DOHH2 (cell line): ENCODE measurements around the gene COL5A1.

ENCODE experiments used
- H3F3A ChIP-seq: fragments of 200-600 bp; sonication (generic), shearing (Covaris generic); 2 replicates; pipeline ENCODE4 v1.6.0; 2016; ENCODE audit warnings: antibody characterized with exemption, mild to moderate bottlenecking; ENCODE audit not compliant: control insufficient read depth, insufficient read depth
- H3K27ac ChIP-seq: fragments of 200-600 bp; sonication (generic); 2 replicates; pipeline ENCODE4 v1.5.1; 2014; ENCODE audit warnings: low read depth, mild to moderate bottlenecking, low read length, moderate library complexity
- H3K27me3 ChIP-seq: fragments of 200-600 bp; sonication (generic); 2 replicates; pipeline ENCODE4 v1.6.1; 2014; ENCODE audit warnings: mild to moderate bottlenecking, low read length, mixed read lengths; ENCODE audit not compliant: control insufficient read depth
- H3K36me3 ChIP-seq: fragments of 200-600 bp; sonication (generic); 2 replicates; pipeline ENCODE4 v1.6.1; 2014; ENCODE audit warnings: mild to moderate bottlenecking, low read length, moderate library complexity, mixed read lengths; ENCODE audit not compliant: control insufficient read depth
- H3K4me1 ChIP-seq: fragments of 200-600 bp; sonication (generic); 2 replicates; pipeline ENCODE4 v1.6.1; 2014; ENCODE audit warnings: mild to moderate bottlenecking, low read length, mixed read lengths; ENCODE audit not compliant: control insufficient read depth
- H3K4me2 ChIP-seq: fragments of 200-600 bp; sonication (generic); 2 replicates; pipeline ENCODE4 v1.6.0; 2014; ENCODE audit warnings: mild to moderate bottlenecking, low read length, moderate library complexity
- H3K4me3 ChIP-seq: fragments of 200-600 bp; sonication (generic); 2 replicates; pipeline ENCODE4 v1.5.1; 2014; ENCODE audit warnings: mild to moderate bottlenecking, low read length, mixed read lengths
- H3K79me2 ChIP-seq: fragments of 200-600 bp; sonication (generic); 2 replicates; pipeline ENCODE4 v1.6.1; 2014; ENCODE audit warnings: mild to moderate bottlenecking, low read length, mixed read lengths; ENCODE audit not compliant: control insufficient read depth
- H3K9me2 ChIP-seq: fragments of 200-600 bp; sonication (generic); replicated peaks from 2 replicates; pipeline ENCODE4 v1.6.1; 2014; ENCODE audit warnings: mild to moderate bottlenecking, low read length, mixed read lengths; ENCODE audit not compliant: control insufficient read depth
- H3K9me3 ChIP-seq: fragments of 200-600 bp; sonication (generic); 2 replicates; pipeline ENCODE4 v1.6.1; 2014; ENCODE audit warnings: antibody characterized with exemption, low read length, mixed read lengths; ENCODE audit not compliant: control insufficient read depth, insufficient read depth
- H4K20me1 ChIP-seq: fragments of 200-600 bp; sonication (generic); 2 replicates; pipeline ENCODE4 v1.6.0; 2014; ENCODE audit warnings: low read depth, mild to moderate bottlenecking, antibody characterized with exemption, low read length, moderate library complexity; ENCODE audit not compliant: control insufficient read depth, insufficient read depth
- EZH2phosphoT487 ChIP-seq: fragments of 200-600 bp; sonication (generic); IDR thresholded peaks from 2 replicates; pipeline ENCODE4 v1.6.1; 2017; ENCODE audit warnings: borderline replicate concordance, mild to moderate bottlenecking, antibody characterized with exemption, low read length, moderate library complexity, mixed read lengths
- TF ChIP-seq, protein P1 (sequence below): fragments of 200-600 bp; sonication (generic); IDR thresholded peaks from one replicate; pipeline ENCODE4 v1.5.1; 2014; ENCODE audit warnings: antibody characterized with exemption, mild to moderate bottlenecking, low read depth, low read length; ENCODE audit not compliant: poor library complexity, severe bottlenecking

Gene COL5A1

GRCh38 chr9:134726026-134726721 lies 84.6 kb downstream of the COL5A1 start:
- no peaks in the 10 kb centered on the region for H3K4me1 ChIP-seq
- H3K4me3 ChIP-seq, result no peak overlapping the region
- no peaks in the 10 kb centered on the region for H3F3A ChIP-seq
- H3K36me3 ChIP-seq, result no peaks in the 10 kb centered on the region
- H3K9me2 ChIP-seq, result no peaks in the 10 kb centered on the region
- H4K20me1 ChIP-seq, result no peaks in the 10 kb centered on the region
- H3K9me3 ChIP-seq, result peaks cover 4% of the 10 kb centered on the region; the same call in 1 of the 2 replicates
- H3K27ac ChIP-seq, result no peak overlapping the region
- TF ChIP-seq EZH2phosphoT487, result no peak
- TF ChIP-seq, protein P1, sequence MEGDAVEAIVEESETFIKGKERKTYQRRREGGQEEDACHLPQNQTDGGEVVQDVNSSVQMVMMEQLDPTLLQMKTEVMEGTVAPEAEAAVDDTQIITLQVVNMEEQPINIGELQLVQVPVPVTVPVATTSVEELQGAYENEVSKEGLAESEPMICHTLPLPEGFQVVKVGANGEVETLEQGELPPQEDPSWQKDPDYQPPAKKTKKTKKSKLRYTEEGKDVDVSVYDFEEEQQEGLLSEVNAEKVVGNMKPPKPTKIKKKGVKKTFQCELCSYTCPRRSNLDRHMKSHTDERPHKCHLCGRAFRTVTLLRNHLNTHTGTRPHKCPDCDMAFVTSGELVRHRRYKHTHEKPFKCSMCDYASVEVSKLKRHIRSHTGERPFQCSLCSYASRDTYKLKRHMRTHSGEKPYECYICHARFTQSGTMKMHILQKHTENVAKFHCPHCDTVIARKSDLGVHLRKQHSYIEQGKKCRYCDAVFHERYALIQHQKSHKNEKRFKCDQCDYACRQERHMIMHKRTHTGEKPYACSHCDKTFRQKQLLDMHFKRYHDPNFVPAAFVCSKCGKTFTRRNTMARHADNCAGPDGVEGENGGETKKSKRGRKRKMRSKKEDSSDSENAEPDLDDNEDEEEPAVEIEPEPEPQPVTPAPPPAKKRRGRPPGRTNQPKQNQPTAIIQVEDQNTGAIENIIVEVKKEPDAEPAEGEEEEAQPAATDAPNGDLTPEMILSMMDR, result no peak
- H3K79me2 ChIP-seq, result no peaks in the 10 kb centered on the region
- H3K27me3 ChIP-seq, result no peaks in the 10 kb centered on the region
- H3K4me2 ChIP-seq, result no peak overlapping the region

DNA sequence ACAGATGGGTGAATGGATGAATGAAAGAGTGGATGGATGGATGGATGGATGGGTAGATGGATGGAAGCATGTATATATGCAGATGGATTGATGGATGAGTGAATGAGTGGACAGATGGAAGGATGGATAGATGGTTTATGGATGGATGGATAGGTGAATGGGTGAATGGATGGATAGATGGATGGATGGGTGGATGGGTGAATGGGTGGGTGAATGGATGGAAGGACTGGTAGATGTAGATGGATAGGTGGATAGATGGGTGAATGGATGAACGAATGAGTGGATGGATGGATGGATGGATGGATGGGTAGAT lies 85.1 kb downstream of the COL5A1 start:
- no peaks in the 10 kb centered on the region for H3K79me2 ChIP-seq
- no peak overlapping the region for H3K4me3 ChIP-seq
- no peak overlapping the region for H3K4me2 ChIP-seq

GRCh38 chr9:134728021-134728795 lies 86.6 kb downstream of the COL5A1 start:
- no peak overlapping the region for H3K4me3 ChIP-seq
- H3K9me3 ChIP-seq, result peaks cover 4% of the 10 kb centered on the region; the same call in 1 of the 2 replicates
- H3K4me2 ChIP-seq, result no peak overlapping the region
- H3K9me2 ChIP-seq, result no peaks in the 10 kb centered on the region
- no peaks in the 10 kb centered on the region for H4K20me1 ChIP-seq
- no peaks in the 10 kb centered on the region for H3K79me2 ChIP-seq
- TF ChIP-seq EZH2phosphoT487, result no peak
- TF ChIP-seq, protein P1, result no peak
- H3K27ac ChIP-seq, result no peak overlapping the region
- no peaks in the 10 kb centered on the region for H3K36me3 ChIP-seq
- H3K27me3 ChIP-seq, result no peaks in the 10 kb centered on the region
- no peaks in the 10 kb centered on the region for H3F3A ChIP-seq
- no peaks in the 10 kb centered on the region for H3K4me1 ChIP-seq

More for the DNA sequence above, 85.1 kb downstream of the COL5A1 start:
- Histone ChIP-seq H3K27me3 (no peaks in the 10 kb centered on the region), H3K9me3 (peaks cover 4% of the 10 kb centered on the region; the same call in 1 of the 2 replicates), H3K36me3 (no peaks in the 10 kb centered on the region), H3K9me2 (no peaks in the 10 kb centered on the region), H3F3A (no peaks in the 10 kb centered on the region), H4K20me1 (no peaks in the 10 kb centered on the region), H3K4me1 (no peaks in the 10 kb centered on the region), H3K27ac (no peak overlapping the region)
- TF ChIP-seq, protein P1, result no peak
- TF ChIP-seq EZH2phosphoT487, result no peak
